HG03439 (cell line): ENCODE results near the gene WWOX.

ENCODE experiments used
- ATAC-seq: cut with Tn5 transposase; IDR thresholded peaks from one replicate; pipeline ENCODE4 v1.9.1; 2021; ENCODE audit warnings: mild to moderate bottlenecking, moderate library complexity; ENCODE audit not compliant: unreplicated experiment

Gene WWOX

DNA sequence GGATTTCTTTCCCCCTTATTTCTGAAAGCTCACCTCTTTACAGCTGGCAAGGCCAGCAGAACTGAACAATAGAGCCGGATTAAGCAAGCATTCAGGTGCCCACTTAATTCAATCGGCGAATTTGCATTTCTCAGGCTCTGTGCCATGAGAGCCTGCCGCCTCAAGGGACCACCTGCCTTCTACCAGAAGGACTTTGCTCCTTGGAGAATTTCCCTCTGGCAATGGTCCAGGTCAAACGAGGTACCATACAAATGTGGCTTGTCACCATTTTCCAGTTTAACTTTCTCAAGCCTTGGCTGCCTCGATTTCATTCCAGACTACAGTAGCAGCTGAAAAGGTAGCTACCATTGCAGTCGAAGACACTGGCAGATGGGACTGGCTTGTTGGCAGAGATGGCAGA, 967.1 kb downstream of the WWOX start:
- ATAC-seq, result no peak

DNA sequence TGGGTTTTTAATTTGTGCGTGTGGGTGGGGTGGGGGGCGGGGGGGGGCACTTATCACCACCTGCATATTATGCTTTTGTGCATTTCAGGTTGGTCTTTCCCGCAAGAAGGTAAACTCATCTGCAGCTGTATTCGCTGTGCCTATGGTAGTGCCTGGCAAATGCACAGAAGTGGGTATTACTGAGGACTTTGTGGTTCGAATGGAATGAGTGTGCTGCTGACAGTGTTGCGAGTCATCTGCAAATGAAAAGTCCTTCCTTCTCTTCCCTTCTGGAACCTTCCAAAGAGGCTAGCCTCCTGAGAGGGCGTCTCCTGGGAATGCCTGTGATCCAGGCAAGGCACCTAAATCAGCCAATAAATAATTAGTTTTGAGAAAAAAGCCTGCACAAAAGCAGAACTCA, 968.1 kb downstream of the WWOX start:
- no peak for ATAC-seq

DNA sequence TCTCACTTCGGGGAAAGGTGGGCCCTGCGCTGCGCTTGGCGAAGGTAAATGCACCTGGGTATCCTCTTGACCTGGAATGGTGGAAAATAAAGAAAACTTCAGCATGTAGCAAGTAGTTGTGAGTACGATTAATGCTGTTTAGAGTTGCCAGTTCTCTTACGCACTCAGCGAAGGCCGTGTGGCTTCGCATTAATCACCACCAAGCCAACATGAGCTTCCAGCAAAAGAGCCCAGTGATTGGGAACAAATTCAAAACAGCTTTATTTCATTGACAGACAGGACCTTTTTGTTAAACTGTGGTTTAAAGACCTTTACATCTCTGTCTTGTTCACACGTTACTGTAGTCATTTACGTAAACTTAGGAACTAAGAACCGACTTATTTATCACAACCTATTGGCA, 969.7 kb downstream of the WWOX start:
- ATAC-seq, result no peak

DNA sequence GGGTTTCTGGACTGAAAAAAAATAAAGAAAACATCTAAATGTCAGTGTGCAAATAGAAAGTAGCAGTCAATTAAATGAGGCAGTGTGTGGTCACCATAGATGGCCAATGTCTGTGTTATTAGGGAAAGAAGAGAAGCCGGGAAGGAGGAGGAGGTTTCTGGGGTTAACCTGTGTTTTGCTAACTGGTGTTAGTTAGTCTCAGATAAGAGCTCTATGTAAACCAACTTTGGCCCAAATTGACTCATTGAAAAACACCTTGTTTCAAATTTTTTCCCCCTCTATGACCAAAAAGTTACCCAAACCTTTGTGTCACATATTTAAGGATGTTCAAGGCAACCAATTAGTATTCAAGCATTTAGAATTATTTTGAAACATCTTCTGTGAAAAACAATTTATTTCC, 970.2 kb downstream of the WWOX start:
- ATAC-seq, result no peak

DNA sequence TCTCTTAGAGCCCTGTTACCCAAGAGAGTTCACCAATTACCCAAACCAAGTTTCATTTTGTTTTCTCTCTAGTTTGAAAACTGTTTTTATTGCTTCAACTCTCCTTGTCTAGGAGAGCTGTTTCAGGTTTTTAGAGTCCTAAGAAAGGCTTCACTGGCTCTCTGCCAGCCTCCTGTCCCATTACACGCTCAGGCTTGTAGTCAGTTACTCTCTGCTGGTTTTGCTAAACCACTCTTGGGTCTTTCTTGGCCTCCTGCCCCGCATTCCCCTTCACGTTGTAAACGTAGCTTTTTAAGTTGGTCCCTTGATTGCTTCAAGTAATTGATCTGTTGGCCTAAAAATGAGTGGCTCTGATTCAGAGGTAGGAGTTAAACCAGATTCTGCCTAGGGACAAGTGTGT, 972.0 kb downstream of the WWOX start:
- ATAC-seq, result no peak

DNA sequence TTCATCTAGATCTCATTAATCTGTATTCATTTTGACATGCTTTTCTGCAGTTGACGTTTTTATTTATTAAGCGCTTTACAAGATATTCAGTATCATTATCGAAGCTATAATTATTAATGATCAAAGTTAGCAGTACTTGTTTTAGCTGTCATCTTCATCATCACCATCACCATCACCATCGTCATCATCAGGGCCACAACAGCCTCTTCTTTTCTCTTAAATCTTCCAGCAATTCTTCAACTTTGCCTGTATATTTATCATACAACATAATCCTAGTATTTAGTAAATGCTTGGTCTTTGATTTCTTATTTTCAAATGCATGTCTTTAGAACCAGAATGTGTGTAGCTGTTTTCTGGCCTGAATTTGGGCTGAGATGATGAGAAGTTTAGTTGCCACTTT, 973.1 kb downstream of the WWOX start:
- ATAC-seq, result no peak

DNA sequence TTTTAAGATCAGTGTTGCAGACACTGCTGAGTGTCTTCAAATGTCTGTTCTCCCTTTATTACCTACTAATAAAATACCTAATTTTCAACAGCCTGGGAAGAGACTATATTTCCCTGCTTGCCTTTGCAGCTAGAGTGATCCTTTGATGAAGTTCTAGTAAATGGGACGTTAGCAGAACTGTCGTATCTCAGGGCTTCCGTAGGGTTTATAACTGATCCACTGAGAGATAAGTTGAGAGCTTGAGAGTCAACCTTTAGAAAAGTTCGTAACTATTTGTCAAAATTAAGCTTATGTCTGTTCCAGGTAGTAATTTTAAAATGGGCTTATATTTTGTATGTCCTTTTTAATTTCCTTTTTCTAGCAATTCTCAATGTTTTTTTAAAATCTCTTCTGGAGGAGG, 974.1 kb downstream of the WWOX start:
- no peak for ATAC-seq

DNA sequence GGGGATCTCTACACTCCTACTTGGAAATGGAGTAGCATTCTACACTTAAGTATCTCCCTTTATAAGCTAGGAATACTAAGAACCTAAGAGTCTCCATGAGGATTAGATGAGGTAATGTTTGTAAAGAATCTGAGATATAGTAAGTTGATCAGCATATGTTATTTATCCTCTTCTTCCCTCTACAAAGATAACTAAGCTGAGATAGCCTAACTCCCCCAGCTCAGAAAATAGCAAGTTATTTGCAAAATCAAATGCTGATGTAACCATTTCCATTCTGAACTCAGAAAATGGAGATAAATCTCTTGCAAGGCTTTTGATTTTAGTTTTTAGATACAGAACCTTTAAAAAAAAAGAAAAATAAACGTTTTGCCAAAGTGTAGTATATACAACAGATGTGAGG, 975.1 kb downstream of the WWOX start:
- ATAC-seq, result no peak

DNA sequence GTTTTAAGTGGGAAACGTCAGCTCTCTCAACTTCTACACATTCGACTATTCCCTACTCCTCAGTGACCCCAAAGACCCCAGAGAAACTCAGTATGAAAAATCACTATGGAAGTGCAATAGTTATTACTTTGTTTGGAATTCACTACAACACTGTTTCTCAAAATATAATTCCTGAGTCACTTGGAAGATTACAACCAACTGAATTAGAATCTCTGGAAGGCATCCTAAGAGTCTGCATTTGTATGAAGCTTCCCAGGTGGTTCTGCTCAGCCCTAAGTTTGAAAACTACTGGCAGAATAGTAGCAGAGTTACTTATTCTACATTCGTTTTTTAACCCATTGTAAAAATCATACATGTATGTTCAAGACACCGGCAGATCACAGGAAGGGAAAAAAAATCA, 975.5 kb downstream of the WWOX start:
- no peak for ATAC-seq

DNA sequence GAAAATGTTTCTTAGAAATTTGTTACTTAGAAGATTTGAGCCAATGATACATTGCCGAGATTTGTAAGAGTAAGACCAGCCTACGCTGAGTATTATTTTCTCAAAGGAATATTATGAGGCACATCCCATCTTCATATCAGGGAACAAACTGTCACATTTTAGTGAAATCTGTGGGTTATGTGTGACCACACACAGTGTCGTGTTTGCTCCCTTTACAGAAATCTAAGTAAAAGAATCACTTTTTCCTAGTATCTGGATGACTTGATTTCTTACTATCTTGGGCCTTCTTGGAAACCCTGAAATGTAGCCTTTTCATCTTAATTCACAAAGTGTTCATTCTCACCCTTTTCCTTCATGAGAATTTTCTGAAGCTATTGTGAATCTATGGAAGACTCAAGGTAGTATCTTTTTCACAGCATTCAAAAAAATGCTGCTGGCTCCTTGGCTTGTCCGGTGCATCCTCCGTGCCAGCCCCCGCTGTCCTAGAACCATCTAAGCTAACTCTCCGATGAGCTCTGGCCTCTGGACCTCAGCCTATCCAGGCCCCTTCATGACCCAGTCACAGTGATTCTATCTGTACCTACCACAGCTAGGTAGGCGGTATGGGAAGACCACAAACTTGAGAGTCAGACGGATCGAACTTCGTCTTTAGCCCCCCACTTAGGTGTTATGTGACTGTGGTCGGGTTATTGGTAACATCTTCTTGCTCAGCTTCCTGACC, 976.8 kb downstream of the WWOX start:
- ATAC-seq, result no peak

DNA sequence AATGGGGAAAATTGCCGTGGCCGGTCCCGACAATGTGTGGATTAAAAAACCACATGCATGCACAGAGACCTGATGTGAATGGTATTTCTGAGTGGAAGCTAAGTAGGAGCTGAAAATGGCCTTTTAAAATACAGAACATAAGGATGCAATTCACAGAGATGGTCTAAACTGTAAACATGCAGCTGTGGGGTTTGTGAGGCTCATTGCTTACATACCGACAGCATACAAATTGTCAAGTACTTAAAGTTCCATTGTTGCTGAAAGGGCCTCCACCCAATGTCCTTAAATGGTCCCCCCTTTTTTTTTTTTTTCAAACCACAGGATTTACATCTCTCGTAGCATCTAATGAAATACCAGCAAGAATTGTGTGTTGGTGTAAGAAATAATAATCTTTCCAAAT, 977.9 kb downstream of the WWOX start:
- ATAC-seq, result no peak

DNA sequence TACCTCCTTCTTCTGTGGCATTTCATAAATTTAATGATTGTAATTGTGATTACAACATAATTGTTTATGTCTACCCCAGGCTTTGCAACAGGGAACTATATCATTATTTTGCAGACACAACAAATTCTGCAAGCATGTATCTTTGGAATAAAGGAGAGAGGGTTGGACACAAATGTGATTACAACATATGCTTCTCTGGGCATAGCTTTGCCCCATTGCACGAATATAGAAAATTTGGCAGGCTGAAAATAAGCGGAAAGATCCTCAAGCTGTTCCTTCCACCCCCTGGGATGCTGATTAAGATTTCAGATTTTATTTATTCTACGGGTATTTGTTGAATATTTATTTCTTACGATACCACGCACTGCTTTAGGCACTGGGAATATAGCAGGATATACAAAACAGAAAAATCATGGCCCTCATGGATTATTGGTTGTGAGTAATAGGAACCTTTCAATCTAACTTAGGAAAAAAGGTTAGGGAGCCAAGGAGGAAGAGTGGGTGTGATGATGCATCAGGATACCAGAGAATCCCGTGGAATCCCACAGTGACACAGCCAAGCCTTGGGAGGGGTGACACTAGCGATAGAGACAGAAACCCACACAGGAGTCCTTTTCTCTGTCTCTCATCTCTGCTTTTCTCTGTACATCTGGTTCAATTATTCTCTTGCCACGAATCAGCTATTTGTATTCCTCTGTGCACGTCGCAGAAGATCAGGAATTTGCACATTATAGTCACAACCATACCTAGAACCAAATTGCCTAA, 980.4 kb downstream of the WWOX start:
- ATAC-seq, result no peak

DNA sequence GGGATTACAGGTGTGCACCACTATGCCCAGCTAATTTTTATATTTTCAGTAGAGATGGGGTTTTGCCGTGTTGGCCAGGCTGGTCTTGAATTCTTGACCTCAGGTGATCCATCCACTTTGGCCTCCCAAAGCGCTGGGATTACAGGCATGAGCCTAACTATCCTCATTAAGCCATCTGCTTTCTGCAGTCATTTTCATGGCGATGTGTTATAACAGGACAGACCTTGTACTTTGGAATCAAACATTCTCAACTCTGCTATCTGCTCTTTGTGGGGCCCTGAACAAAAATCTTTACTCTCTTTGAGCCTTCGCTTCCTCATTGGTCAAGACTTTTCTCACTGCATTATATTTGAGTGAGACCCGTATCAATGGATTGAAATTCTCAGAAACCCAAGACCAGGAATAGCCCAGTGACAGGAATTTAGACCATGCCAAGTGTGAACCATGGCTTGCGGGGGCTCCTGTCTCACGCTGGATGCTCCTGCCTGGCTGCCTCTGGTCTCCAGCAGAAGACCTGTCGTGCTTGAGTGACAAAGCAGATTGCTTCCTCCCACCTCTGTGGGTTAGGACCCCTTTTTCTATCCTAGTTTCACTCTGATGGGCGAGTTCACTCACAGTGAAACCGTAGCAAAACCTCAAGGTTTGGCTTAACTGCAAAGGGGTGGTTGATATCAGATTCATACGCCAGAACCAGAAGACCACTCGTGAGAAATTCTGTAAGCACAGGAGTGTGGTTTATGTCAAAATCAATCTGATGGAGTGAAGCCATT, 982.0 kb downstream of the WWOX start:
- ATAC-seq, result no peak

DNA sequence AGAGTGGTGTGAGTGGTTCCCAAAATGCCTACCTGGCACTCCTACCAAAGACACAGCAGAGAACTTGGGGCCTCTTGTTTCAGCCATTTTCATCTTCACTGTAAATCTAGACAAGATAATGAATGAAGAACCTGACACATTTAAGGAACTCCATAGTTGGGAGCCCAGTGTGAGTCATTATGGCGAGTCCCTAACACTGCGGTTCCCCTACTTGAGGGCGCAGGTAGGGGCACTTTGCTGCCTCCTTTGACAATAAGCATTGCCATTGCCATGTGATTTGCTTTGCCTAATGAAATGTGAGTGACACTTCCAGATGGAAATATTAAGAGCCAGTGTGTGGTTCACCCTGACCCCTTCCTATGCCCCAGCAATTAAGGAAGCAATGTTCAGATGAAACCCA, 983.5 kb downstream of the WWOX start:
- no peak for ATAC-seq

DNA sequence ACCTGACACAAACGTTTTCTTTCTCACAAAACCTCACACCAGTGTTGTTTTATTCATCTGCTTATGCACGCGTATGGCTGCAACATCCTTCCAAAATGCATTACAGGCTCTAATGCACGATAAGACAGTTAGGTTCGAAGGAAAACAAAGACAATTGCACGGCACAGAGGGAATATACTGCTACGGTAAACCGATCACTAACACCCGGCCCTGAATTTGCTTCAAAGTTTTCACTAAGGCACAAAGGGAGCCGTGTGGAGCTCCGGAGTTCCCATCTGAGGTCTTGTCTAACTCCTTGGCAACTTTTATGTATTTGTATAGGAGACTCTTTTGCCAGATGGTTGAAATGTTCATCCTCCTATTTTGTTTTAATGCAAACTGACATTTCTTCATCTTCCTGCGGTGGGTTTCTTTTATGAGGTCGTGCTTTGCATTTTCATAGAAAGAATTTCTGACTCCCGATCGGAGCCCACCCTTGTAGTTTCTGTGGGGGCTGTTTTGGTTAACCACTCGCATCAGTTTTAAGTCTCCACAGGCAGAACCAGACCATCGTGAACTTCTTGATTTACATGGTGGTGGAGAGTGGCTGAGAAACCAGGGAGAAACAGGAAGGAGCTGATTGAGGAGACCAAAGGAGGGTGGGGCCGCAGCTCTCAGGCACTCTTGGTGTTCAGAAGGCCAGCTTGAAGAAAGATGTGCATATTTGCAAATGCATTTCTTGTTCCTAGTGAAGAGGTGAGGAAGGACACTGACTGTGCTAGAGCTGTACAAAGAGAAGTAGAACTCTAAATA, 984.2 kb downstream of the WWOX start:
- no peak for ATAC-seq

DNA sequence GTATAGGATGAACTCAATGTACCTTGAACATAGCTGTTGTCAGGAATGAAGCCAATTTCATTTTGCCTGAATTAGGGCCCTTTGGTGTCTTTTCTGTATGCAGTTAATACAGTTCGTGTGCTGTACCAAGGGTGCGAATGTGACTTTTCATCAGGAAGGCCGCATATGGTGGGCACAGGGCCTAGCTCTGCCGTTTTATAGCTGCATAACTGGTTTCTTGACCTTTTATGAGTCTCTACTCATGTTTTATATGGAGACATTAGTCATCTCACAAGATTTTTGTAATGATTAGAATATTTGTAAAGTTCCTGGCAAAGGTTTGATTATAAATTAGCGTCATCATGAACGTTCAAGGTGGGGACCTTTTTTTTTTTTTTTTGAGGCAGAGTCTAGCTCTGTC, 989.5 kb downstream of the WWOX start:
- ATAC-seq, result no peak

DNA sequence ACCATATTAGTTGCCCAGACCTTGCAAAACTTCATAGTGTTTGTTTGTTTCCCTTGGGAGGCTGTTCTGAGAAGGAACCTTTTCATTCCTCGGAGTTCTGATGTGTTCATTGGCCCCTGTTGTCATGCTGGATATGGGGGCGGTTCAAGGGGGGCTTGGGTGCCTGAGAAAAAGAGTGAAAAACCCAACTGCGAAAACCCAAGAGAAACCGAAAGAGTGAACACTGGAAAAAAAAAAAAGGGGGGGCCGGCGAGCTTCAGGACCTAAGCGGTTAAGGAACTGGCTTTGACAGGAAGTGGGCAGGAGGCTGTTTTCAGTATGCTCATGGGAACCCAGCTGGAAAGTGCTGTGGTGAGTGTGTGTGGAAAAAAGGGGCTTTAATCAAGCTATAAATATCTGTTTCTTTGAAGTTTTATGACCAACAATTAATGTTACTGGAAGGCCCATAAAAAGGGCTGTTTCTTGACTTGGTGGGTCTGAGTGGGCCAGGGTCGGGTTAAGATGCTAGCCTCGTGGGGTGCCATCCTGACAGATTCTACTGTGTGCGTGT, 990.4 kb downstream of the WWOX start:
- ATAC-seq, result no peak

DNA sequence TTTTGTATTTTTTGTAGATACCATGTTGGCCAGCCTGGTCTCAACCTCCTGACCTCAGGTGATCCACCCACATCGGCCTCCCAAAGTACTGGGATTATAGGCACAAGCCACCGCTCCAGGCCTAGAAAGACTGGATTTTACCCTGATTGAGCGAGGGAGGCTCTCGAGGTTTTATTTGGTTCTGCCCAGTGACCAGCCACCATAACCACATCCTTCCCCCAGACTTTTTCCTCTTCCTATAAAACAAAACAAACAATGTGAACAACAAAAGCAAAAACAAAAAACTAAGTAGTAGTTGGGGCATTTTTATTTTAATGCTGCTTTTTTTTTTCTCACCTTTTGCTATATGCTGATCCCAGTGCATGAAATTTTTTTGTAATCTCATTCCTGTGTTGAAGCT, 991.5 kb downstream of the WWOX start:
- no peak for ATAC-seq

DNA sequence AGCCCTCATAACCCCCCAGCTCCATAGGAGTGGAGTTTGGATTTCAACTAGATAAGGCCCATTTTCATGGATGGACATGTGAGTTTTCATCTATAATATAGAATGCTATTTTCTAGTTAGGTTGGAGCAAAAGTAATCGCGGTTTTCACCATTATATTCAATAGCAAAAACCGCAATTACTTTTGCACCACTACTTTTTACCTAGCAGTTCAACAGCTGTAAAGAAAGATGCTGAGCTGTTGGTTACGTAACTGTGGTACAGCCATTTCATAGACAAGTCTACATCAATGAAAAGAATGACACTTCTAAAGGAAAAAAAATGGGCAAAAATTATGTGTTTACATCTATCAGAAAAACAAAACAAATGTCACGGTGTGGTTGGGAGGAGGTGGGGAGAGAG, 993.4 kb downstream of the WWOX start:
- no peak for ATAC-seq

DNA sequence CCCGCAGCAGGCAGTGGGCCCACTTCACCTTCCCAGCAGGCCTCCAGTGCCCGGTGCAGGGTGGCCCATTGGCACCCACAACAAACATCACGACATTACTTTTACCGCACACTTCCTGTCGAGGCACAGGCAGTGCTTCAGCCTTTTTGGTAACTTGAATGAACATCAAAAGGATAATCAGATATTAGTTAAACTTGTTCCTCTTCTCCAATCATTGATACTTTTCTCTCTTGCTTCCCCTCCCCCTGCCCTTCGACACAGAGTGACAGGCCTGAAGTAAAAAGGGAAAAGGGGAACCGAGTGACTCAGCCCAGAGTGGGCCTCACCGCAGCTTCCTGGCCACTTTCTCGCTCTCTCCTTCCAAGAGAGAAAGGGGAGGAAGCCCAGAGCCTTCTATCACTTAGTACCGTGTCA, 994.1 kb downstream of the WWOX start:
- no peak for ATAC-seq

DNA sequence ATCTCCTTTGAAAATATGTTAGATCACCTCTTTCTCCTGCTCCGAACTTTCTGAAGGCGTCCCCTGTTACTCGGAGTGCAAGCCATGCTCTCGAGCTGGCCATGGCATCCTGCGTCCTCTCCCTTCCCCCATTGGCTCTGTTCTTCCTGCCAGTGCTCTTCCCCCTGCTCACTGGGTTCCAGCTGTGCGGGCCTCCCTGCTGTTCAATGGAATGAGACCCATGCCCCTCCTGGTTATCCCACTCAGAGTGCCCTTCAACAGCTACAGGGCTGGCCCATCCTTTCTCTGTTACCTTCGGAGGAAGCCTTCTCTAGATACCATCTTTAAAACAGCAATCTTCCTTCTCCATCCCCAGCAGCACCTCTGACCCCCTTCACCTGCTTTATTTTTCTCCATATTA, 996.8 kb downstream of the WWOX start:
- no peak for ATAC-seq
